GM10266 (cell line): Measurements from ENCODE around the gene CD84.
A peak's percentile ranks its signal among the peaks of the same experiment; 100 is the strongest.
"Not testable (repeated sequence)": the region's sequence is repeated elsewhere in the genome, so short reads cannot be mapped to it uniquely, and the experiment has no call there.

Experiments
- DNase-seq: peaks from one replicate; pipeline ENCODE4 v3.0.0; 2012; ENCODE audit errors: extremely low spot score
- TF ChIP-seq, protein P1 (sequence below): IDR thresholded peaks from 2 replicates; pipeline ENCODE4 v1.5.1; 2012; ENCODE audit warnings: mild to moderate bottlenecking, low read depth; ENCODE audit not compliant: control insufficient read depth, insufficient read depth; ENCODE audit errors: missing control alignments

The CD84 gene

DNA sequence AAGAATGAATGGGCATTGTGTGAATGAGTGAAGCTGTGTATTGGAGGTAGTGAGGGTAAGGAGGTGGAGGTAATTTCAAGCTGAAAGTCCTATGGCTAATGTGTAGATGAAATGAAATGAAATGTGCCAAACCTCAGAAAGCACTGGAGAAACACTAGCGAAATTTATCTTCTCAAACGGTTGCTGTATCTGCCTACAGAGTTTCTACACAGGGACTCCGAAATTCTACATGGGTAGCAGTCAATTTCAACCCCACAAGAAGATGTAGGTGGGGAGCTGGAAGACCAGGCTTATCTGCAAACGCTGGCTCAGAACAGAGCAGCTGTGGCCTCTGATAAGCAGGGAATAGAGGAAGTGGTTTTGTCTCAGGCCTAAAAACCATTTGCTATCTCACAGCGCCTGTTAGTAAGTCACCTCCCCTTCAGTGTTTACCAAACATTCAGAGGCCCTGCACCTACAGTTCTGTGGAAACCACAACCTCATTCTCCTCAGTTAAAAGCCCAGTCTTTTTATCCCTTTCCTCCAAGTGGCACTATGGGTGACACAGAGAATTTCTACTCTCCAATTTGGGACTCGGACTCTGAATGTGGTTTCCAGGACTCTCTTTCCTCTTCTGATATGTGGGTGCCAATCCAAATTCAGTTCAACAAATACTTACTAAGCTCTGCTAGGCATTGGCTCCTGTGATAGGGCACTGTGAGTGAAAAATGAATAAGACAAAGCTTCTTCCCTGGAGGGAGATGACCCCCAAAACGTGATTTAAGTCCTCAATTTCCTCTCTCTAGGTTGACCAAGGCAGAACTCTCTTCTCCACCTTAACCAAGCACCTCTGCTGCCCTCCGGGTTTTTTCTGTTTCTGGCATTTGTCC lies 39.1 kb downstream of the CD84 start:
- DNase-seq = peak; percentile 76
- TF ChIP-seq, protein P1, sequence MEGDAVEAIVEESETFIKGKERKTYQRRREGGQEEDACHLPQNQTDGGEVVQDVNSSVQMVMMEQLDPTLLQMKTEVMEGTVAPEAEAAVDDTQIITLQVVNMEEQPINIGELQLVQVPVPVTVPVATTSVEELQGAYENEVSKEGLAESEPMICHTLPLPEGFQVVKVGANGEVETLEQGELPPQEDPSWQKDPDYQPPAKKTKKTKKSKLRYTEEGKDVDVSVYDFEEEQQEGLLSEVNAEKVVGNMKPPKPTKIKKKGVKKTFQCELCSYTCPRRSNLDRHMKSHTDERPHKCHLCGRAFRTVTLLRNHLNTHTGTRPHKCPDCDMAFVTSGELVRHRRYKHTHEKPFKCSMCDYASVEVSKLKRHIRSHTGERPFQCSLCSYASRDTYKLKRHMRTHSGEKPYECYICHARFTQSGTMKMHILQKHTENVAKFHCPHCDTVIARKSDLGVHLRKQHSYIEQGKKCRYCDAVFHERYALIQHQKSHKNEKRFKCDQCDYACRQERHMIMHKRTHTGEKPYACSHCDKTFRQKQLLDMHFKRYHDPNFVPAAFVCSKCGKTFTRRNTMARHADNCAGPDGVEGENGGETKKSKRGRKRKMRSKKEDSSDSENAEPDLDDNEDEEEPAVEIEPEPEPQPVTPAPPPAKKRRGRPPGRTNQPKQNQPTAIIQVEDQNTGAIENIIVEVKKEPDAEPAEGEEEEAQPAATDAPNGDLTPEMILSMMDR = no peak

DNA sequence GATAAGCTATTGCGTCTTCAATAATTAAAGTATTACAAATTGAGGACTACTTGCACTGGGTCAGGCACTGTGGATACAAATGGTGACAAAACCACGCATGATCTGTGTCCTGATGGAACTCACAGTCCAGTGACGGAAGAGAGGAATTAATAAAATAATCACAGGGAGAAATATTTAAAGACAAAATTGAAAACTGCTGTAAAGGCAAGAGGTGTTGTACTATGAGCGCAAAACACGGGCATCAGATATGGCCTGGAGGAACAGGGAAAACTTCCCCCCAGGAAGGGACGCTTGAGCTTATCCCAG lies 39.7 kb downstream of the CD84 start:
- DNase-seq = no peak
- TF ChIP-seq, protein P1 = no peak

DNA sequence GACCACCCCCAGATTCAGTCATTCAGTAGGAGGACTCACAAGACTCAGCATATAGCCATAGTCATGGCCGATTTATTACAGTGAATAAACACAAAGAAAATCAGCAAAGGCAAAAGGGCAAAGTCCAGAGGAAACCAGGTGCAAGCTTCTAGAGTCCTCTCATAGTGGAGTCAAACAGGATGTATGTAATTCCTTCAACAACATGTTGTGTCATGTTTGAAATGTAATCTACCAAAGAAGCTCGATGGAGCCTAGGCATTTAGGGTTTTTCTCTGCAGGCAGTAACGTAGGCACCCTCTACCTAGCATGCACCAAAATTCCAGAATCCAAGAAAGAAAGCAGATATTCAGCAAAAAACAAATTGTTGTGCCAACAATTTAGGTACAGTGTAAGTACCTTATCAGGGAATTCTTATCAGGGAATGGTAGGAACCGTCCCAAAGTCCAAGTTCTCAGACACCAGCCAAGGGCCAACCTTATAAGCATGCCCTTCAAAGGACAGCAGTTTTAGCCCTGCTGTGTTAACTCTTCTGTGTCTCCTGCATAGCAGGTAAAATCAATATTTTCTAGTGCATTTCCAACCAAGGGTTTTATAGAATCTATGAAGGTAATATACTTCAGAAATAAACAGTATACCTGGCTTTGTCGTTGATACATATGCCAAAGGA lies 40.2 kb downstream of the CD84 start:
- TF ChIP-seq, protein P1 = no peak
- no peak for DNase-seq

DNA sequence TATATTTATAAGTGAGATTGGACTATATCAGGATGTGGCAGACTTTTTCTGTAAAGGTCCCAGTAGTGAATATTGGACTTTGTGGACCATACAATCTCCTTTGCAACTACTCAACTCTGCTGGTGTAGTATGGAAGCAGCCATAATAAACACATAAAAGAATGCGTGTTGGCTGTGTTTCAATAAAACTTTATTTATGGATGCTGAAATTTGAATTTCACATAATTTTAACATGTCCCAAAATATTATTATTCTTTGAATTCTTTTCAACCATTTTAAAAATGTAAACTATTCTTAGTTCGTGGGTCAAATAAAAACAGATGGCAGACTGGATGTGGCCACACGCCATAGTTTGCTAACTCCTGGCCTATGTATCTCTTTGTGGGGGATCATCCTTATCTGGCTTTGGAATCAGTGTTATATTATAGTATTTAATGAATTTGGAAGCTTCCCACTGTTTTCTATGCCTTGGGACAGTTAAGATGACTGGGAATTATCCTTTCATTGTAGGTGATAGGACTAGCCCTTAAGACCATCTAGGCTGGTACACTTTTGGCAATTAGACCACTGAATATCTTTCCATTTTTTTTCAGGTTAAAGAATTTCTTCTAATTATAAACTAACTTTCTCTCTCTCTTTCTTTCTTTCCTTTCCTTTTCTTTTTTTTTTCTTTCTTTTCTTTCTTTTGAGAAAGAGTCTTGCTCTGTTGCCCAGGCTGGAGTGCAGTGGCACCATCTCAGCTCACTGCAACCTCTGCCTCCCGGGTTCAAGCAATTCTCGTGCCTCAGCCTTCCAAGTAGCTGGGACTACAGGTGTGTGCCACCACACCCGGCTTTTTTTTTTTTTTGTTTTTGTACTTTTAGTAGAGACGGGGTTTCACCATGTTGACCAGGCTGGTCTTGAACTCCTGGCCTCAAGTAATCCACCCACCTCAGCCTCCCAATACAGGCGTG lies 41.3 kb downstream of the CD84 start:
- no peak for DNase-seq
- TF ChIP-seq, protein P1 = no peak

DNA sequence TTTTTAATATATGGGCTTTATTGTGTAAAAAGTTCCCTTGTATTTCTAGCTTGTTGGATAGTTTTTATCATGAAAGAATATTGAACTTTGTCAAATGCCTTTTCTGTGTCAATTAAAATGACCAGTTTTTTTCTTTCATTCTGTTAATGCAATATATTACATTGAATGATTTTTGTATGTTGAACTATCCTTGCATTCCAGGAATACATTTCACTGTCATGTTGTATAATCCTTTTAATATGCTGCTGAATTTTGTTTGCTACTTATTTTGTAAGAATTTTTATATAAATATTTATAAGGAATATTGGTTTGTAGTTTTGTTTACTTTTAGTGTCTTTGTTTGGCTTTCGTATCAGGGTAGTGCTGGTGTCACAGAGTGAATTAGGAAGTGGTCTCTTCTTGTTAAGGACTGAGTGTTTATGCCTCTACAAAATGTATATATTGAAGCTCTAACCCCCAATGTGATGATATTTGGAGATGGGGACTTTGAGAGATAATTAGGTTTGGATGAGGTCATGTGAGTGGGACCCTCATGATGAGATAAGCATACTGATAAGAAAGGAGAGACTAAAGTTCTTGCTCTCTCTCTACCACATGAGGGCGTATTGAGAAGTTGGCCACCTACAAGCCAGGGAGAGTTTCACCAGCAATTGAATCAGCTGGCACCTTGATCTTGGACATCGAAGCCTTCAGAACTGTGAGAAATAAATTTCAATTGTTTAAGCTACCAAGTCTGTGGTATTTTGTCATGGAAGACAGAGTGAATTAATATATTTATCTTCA lies 44.3 kb downstream of the CD84 start:
- DNase-seq = no peak
- TF ChIP-seq, protein P1 = no peak

DNA sequence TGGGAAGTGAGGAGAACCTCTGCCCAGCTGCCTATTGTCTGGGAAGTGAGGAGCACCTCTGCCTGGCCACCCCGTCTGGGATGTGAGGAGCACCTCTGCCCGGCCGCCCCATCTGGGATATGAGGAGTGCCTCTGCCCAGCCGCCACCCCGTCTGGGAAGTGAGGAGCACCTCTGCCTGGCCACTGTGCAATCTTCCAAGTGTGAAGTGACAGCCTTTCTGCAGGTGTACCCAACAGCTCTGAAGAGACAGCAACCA lies 46.8 kb downstream of the CD84 start:
- DNase-seq = not testable (repeated sequence)

DNA sequence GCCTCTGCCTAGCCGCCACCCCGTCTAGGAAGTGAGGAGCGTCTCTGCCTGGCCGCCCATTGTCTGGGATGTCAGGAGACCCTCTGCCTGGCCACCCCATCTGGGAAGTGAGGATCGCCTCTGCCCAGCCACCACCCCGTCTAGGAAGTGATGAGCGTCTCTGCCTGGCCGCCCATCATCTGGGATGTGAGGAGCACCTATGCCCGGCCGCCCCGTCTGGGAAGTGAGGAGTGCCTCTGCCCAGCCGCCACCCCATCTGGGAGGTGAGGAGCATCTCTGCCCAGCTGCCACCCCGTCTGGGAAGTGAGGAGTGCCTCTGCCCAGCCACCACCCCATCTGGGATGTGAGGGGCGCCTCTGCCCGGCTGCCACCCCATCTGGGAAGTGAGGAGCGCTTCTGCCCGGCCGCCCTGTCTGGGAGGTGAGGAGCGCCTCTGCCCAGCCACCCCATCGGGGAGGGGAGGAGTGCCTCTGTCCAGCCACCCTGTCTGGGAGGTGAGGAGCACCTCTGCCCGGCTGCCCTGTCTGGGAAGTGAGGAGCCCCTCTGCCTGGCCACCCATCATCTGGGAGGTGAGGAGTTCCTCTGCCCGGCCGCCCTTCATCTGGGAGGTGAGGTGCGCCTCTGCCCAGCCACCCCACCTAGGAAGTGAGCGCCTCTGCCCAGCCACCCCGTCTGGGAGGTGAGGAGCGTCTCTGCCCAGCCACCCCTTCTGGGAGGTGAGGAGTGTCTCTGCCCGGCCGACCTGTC lies 47.3 kb downstream of the CD84 start:
- not testable (repeated sequence) for DNase-seq

DNA sequence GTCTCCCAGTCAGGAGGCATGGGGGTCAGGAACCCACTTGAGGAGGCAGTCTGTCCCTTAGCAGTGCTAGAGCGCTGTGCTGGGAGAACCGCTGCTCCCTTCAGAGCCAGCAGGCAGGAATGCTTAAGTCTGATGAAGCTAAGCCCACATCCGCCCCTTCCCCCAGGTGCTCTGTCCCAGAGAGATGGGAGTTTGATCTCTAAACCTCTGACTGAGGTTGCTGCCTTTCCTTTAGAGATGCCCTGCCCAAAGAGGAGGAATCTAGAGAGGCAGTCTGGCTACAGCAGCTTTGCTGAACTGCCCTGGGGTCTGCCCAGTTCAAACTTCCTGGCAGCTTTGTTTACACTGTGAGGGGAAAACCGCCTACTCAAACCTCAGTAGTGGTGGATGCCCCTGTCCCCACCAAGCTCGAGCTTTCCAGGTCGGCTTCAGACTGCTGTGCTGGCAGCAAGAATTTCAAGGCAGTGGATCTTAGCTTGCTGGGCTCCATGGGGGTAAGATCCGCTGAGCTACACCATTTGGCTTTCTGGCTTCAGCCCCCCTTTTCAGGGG lies 49.8 kb downstream of the CD84 start:
- DNase-seq = not testable (repeated sequence)

DNA sequence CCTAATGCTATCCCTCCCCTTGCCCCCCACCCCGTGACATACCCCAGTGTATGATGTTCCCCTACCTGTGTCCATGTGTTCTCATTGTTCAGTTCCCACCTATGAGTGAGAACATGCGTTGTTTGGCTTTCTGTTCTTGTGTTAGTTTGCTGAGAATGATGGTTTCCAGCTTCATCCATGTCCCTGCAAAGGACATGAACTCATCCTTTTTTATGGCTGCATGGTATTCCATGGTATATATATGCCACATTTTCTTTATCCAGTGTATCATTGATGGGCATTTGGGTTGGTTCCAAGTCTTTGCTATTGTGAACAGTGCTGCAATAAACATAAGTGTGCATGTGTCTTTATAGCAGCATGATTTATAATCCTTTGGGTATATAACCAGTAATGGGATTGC lies 55.5 kb downstream of the CD84 start:
- not testable (repeated sequence) for DNase-seq
